Choroid plexus epithelial cell (primary cell): ENCODE data around the gene RNPS1.

Experiments
- DNase-seq: peaks from one replicate; pipeline ENCODE4 v3.0.0-alpha.2; 2010; ENCODE audit warnings: low read depth
- H3K4me3 ChIP-seq: 2 replicates; pipeline ENCODE4 v1.5.1; 2011; ENCODE audit warnings: low read depth, mild to moderate bottlenecking, control low read depth, low read length, moderate library complexity
- CTCF ChIP-seq: conservative IDR thresholded peaks from 2 replicates; pipeline ENCODE4 v1.5.1; 2011; ENCODE audit warnings: low read depth, mild to moderate bottlenecking, control low read depth, inconsistent platforms, low read length, moderate library complexity

Gene RNPS1

GRCh38 chr16:2282262-2282661 is 14.3 kb upstream of the RNPS1 start:
- TF ChIP-seq CTCF = no peak
- no peak for DNase-seq
- no peak overlapping the region for H3K4me3 ChIP-seq

- no peak for TF ChIP-seq CTCF
- no peak for DNase-seq
- no peak overlapping the region for H3K4me3 ChIP-seq
These were observed 13.1 kb upstream of the RNPS1 start for GRCh38 chr16:2280981-2281542.

- H3K4me3 ChIP-seq = no peak overlapping the region
- DNase-seq = no peak
- no peak for TF ChIP-seq CTCF
These were observed 12.5 kb upstream of the RNPS1 start for GRCh38 chr16:2280461-2280860.

- TF ChIP-seq CTCF = no peak
- H3K4me3 ChIP-seq = no peak overlapping the region
- no peak for DNase-seq
These were observed 11.3 kb upstream of the RNPS1 start for GRCh38 chr16:2278956-2279800.

- TF ChIP-seq CTCF = peak; percentile 31
- no peak overlapping the region for H3K4me3 ChIP-seq
- DNase-seq = no peak
These were observed 10.3 kb upstream of the RNPS1 start for GRCh38 chr16:2278272-2278608.

- no peak for TF ChIP-seq CTCF
- no peak overlapping the region for H3K4me3 ChIP-seq
- DNase-seq = no peak
These were observed 9.7 kb upstream of the RNPS1 start for GRCh38 chr16:2277466-2278271.
